HG03432 (cell line): ENCODE data around the gene CT45A9.
"Not testable (repeated sequence)": the region's sequence is repeated elsewhere in the genome, so short reads cannot be mapped to it uniquely, and the experiment has no call there.

ENCODE experiments used
- ATAC-seq: cut with Tn5 transposase; IDR thresholded peaks from one replicate; pipeline ENCODE4 v1.9.1; 2021; ENCODE audit warnings: mild to moderate bottlenecking, moderate library complexity; ENCODE audit not compliant: unreplicated experiment

CT45A9 gene, protein sequence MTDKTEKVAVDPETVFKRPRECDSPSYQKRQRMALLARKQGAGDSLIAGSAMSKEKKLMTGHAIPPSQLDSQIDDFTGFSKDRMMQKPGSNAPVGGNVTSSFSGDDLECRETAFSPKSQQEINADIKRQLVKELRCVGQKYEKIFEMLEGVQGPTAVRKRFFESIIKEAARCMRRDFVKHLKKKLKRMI

DNA sequence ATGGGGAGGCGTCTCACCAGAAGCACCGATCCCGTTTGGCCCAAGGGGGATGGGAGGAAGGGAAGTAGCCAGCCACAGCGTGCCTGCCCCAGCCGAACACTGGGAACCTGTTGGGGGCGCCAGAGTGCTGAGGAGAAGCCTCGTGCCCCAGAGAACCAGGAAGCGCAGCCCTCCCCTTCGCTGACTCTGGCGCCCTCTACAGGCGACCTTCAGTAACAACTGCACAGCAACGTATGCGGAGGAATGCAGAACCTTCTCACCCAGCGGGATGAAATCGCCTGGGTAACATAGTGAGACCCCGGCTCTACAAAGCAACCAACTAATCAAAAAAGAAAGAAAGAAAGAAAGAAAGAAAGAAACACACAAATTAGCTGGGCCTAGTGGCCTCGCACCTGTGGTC is at the start of gene CT45A9:
CT45A9 (minus strand) TSS at position 101 of the 400 bp plus-strand sequence. CDS start 3,751 bp downstream, outside the sequence.
- ATAC-seq = not testable (repeated sequence)

DNA sequence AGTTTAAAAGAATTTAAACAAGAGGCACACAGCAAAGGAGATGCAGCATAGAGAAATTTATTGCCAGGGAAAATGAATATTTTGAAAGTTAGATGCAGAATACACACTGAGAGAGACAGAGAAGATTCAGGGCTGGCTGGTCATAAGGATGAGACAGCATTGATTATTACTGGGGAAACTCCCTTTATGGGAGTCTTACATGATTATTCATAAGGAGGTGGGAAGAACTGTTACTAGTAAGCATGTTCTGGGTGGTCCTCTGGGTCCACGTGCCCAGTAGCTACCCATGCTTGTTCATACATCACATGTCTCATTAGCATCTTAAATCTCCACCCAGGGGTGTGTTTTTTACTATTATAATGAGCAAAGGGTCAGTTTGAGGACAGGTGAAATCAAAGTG is 48.9 kb upstream of the CT45A9 start:
- ATAC-seq = not testable (repeated sequence)

DNA sequence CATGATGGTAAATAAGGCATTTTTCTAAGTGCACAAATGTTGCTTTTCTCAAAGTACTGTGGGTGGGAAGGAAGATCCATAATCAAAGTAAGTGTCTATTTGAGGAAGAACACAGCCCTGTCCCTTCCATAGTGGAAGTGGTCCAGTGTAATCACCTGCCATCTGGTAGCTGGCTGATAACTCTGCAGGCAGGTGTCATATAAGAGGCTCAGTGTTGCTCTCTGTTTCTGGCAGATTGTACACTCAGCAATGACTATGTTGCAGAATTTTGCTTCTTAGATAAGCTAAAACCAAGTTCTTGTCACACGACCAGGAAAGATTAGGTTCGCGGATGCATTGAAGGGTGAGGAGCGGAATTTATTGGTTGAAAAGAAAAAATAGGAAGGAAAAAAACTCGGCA is 42.8 kb upstream of the CT45A9 start:
- ATAC-seq = no peak

DNA sequence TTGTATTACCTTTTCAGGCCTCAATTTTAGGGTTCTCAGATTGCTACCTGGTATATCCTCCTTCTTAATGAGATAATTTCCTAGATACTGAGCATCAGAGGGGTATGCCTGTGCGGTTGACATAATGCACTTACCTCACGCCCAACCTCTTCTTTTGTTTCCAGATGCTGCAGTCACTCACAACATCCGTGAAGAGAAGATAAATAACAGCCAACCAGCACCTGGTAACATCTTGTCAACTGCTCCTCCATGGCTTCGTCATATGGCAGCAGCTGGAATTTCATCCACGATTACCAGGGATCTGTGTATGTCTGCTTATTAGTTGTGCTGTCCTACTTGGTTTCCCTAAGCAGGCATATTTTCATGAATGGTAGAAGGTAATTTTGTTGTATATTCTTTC is 38.6 kb upstream of the CT45A9 start:
- no peak for ATAC-seq

DNA sequence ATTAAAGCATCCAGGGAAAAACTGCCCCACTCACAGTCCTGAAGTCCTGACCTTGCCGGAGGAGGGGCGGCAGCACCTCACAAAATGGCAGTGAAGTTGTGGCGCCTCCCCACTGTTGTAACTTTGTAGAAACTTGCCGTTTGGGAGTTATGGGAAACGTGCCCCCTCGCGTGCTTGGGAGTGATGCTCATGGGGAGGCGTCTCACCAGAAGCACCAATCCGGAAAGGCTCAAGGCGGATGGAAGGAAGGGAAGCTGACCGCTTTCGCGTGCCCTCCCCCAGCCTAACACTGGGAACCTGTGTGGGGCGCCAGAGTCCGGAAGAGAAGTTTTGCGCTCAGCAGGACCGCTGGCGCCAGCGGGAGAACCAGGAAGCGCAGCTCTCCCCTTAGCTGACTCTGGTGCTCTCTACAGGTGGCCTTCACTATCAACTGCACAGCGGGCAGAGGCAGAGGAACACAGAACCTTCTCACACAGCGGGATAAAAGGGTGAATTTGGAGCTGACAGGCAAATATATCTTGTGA is 21.7 kb upstream of the CT45A9 start, which contains the start of the genes CT45A10 and SAGE1:
CT45A10 (minus strand) TSS at position 151 of the 524 bp plus-strand sequence. CDS start 8,100 bp downstream, outside the sequence.
SAGE1 (plus strand) TSS at position 423 of the 524 bp plus-strand sequence. CDS start 2,527 bp downstream, outside the sequence.
- ATAC-seq = no peak

DNA sequence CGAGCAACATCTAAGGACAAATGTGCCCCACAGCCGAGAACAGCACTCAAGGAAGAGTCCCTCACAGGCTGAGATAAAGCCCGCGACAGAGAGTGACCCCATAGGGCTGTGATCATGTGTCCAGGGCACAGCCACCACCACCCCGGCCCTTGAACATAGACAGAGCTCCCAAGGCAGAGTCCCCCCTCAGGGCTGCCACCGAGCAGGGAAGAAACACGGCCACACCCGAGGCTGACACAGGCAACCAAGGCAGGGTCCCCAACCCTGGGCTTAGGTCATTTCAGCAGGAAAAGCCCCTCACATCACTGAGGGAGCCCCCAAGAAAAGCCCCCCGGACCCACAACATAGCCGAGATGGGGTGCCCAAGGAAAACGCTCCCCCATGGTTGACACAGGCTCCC is 21.2 kb upstream of the CT45A9 start:
- ATAC-seq = no peak

DNA sequence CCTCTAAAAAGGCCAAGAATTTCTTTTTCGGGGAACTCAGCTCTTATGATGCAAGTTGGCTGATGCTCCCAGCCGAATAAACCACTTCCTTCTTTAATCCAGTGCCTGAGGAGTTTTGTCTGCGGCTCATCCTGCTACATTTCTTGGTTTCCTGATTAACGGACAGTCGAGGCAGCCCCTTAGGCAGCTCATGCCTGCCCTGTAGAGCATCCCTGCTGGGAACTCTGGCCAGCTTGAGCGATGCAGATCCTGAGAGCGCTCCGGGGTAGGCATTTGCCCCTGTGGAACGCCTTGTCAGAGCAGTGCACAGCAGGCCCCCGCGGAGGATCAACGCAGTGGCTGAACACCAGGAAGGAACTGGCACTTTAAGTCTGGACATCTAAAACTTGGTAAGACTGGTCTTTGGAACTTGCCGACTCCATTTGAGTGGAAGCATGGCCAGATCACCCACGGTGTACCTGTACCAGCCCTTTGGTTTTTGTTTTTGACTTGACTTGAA is 18.5 kb upstream of the CT45A9 start:
- no peak for ATAC-seq

DNA sequence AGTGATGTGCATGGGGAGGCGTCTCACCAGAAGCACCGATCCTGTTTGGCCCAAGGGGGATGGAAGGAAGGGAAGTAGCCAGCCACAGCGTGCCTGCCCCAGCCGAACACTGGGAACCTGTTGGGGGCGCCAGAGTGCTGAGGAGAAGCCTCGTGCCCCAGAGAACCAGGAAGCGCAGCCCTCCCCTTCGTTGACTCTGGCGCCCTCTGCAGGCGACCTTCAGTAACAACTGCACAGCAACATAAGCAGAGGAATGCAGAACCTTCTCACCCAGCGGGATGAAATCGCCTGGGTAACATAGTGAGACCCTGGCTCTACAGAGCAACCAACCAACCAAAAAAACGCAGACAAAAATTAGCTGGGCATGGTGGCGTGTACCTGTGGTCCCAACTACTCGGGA is 17.4 kb upstream of the CT45A9 start:
- ATAC-seq = not testable (repeated sequence)

DNA sequence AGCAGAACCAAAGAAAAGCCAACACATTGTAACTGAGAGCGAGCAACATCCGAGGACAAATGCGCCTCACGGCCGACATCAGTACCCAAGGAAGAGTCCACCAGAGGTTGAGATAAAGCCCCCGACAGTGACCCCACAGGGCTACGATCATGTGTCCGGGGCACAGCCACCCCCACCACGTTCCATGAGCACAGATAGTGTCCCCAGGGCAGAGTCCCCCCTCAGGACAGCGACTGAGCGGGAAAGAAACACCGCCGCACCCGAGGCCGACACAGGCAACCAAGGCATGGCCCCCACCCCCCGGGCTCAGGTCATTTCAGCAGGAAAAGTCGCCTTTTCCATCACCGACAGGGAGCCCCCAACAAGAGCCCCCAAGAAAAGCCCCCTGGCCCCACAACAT is 16.6 kb upstream of the CT45A9 start:
- ATAC-seq = not testable (repeated sequence)

DNA sequence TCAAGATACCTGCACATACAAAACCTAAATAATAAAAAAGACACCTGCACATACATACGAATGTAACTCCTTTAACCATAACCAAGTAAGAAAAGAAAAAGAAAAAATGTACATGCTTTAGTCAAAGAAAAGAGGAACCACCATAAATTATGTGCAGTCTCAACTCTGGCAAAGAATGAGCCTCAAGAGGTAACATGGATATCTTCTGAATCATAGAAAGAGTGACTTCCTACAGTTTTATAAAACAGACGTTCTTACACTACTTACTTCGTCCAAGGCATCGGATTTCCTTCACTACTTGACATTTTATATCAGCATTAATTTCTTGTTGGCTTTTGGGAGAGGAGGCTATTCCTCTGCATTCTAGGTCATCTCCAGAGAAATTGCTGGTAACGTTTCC is 11.1 kb upstream of the CT45A9 start:
- ATAC-seq = not testable (repeated sequence)

DNA sequence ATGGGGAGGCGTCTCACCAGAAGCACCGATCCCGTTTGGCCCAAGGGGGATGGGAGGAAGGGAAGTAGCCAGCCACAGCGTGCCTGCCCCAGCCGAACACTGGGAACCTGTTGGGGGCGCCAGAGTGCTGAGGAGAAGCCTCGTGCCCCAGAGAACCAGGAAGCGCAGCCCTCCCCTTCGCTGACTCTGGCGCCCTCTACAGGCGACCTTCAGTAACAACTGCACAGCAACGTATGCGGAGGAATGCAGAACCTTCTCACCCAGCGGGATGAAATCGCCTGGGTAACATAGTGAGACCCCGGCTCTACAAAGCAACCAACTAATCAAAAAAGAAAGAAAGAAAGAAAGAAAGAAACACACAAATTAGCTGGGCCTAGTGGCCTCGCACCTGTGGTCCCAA is 17.2 kb downstream of the CT45A9 start, which contains the start of gene CT45A8:
CT45A8 (minus strand) TSS at position 101 of the 400 bp plus-strand sequence. CDS start 3,755 bp downstream, outside the sequence.
- ATAC-seq = not testable (repeated sequence)

DNA sequence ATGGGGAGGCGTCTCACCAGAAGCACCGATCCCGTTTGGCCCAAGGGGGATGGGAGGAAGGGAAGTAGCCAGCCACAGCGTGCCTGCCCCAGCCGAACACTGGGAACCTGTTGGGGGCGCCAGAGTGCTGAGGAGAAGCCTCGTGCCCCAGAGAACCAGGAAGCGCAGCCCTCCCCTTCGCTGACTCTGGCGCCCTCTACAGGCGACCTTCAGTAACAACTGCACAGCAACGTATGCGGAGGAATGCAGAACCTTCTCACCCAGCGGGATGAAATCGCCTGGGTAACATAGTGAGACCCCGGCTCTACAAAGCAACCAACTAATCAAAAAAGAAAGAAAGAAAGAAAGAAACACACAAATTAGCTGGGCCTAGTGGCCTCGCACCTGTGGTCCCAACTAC is 34.4 kb downstream of the CT45A9 start, which contains the start of gene CT45A7:
CT45A7 (minus strand) TSS at position 101 of the 400 bp plus-strand sequence. CDS start 3,747 bp downstream, outside the sequence.
- ATAC-seq = not testable (repeated sequence)

DNA sequence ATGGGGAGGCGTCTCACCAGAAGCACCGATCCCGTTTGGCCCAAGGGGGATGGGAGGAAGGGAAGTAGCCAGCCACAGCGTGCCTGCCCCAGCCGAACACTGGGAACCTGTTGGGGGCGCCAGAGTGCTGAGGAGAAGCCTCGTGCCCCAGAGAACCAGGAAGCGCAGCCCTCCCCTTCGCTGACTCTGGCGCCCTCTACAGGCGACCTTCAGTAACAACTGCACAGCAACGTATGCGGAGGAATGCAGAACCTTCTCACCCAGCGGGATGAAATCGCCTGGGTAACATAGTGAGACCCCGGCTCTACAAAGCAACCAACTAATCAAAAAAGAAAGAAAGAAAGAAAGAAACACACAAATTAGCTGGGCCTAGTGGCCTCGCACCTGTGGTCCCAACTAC is 51.7 kb downstream of the CT45A9 start, which contains the start of gene CT45A2:
CT45A2 (minus strand) TSS at position 101 of the 400 bp plus-strand sequence. CDS start 3,747 bp downstream, outside the sequence.
- ATAC-seq = not testable (repeated sequence)
